ENCODE measurements around the gene ARL8A.

- no peak for TF ChIP-seq CTCF (IDR thresholded peaks at IDR 0.05)
- no peak for TF ChIP-seq POLR2A (IDR thresholded peaks at IDR 0.05)
These were observed 37.2 kb downstream of the ARL8A start for GRCh38 chr1:202107321-202107761.

Measured in right lobe of liver (tissue), 4 donors.